SK-N-SH (cell line): ENCODE results near the gene OR52B6.

Experiments
- CTCF ChIP-seq: fragments of 200-600 bp; sonication (generic); IDR thresholded peaks from 2 replicates; pipeline ENCODE4 v1.6.1; 2017; ENCODE audit warnings: antibody characterized with exemption, mild to moderate bottlenecking, moderate library complexity
- EP300 ChIP-seq, 2 experiments: IDR thresholded peaks; 2 replicates each; pipeline versions ENCODE4 v1.4.0 to v1.6.1; 2012; ENCODE audit warnings: borderline replicate concordance in 1 of 2, low read depth in 1 of 2, low read length in 1 of 2
- FOXJ3 ChIP-seq: sonication (generic); formaldehyde crosslinking; IDR thresholded peaks from 2 replicates; pipeline ENCODE4 v1.5.1; 2020; ENCODE audit warnings: mild to moderate bottlenecking, missing genetic modification reagents
- FOXM1 ChIP-seq: IDR thresholded peaks from 2 replicates; pipeline ENCODE4 v1.4.0; 2012; ENCODE audit warnings: low read depth, mild to moderate bottlenecking
- GABPA ChIP-seq: IDR thresholded peaks from 2 replicates; pipeline ENCODE4 v1.4.0; 2012; ENCODE audit warnings: low read depth, mild to moderate bottlenecking
- IRF3 ChIP-seq: fragments of 150-350 bp; IDR thresholded peaks from 2 replicates; pipeline ENCODE4 v1.6.1; 2016; ENCODE audit warnings: mild to moderate bottlenecking, low read depth, low read length
- MAX ChIP-seq: IDR thresholded peaks from 2 replicates; pipeline ENCODE4 v1.4.0; 2012; ENCODE audit warnings: low read depth
- NFIC ChIP-seq: IDR thresholded peaks from 2 replicates; pipeline ENCODE4 v1.4.0; 2012; ENCODE audit warnings: borderline replicate concordance
- PBX3 ChIP-seq: IDR thresholded peaks from 2 replicates; pipeline ENCODE4; 2012
- POLR2AphosphoS5 ChIP-seq: IDR thresholded peaks from 2 replicates; pipeline ENCODE4 v1.6.1; 2012; ENCODE audit warnings: low read depth, low read length
- RAD21 ChIP-seq: IDR thresholded peaks from 2 replicates; pipeline ENCODE4 v1.6.1; 2012; ENCODE audit warnings: mild to moderate bottlenecking, low read length
- REST ChIP-seq: IDR thresholded peaks from 2 replicates; pipeline ENCODE4 v1.6.1; 2012; ENCODE audit warnings: mild to moderate bottlenecking, low read depth, low read length, moderate library complexity
- RFX5 ChIP-seq: IDR thresholded peaks from 2 replicates; pipeline ENCODE4 v1.6.1; 2012; ENCODE audit warnings: mild to moderate bottlenecking, improper control_type of control experiment, low read length
- TCF12 ChIP-seq: IDR thresholded peaks from 2 replicates; pipeline ENCODE4 v1.4.0; 2012

GRCh38 chr11:5564259-5565019 lies 16.2 kb upstream of the OR52B6 start:
- no peak for TF ChIP-seq CTCF
- TF ChIP-seq REST = no peak
- TF ChIP-seq FOXJ3 (CRISPR knock-in tag) = no peak
- no peak for TF ChIP-seq NFIC
- TF ChIP-seq EP300 (IDR thresholded peaks at IDR 0.05; ENCODE audit: borderline replicate concordance in 1 of 2, low read depth in 1 of 2, low read length in 1 of 2) = no peak
- TF ChIP-seq FOXM1 = no peak
- TF ChIP-seq MAX = no peak
- TF ChIP-seq IRF3 = no peak
- TF ChIP-seq RFX5 = no peak
- no peak for TF ChIP-seq TCF12
- TF ChIP-seq RAD21 = no peak
- no peak for TF ChIP-seq PBX3
- TF ChIP-seq POLR2AphosphoS5 = no peak
- no peak for TF ChIP-seq GABPA
